K562 (cell line): ENCODE results near the gene RARRES2. TPM values are rescaled to one million over a fixed set of nuclear protein-coding genes. Genes with fewer than 3 reads are reported as not detected.

Source experiments
- ATAC-seq: fragments of 200-7000 bp; cut with Tn5 transposase; 3 replicates; pipeline ENCODE4 v1.9.1; 2020; ENCODE audit warnings: moderate library complexity
- BruUV-seq: library from RNA; stranded (reverse); fragments of 400-500 nt; replicated peaks from 2 replicates; lab custom pipeline; 2021; lab: Mats Ljungman, UMichigan
- CTCF ChIA-PET: fragments of 300-600 bp; formaldehyde crosslinking; extraction: SDS; loops from one replicate; lab custom pipeline; 2021; ENCODE audit warnings: low intra/inter-chr PET ratio; lab: Yijun Ruan, JAX
- POLR2A ChIA-PET: fragments of 300-600, 350-650 bp; sonication (Branson Sonifier 250); formaldehyde crosslinking; extraction: SDS; loops from one replicate; lab custom pipeline; 2021; ENCODE audit warnings: antibody characterized with exemption, inconsistent platforms; lab: Yijun Ruan, JAX
- DNase-seq, 4 experiments: peaks; one replicate each; pipeline versions ENCODE4 v3.0.0 to v3.0.0-alpha.2; 2011 to 2018; ENCODE audit warnings: low spot score in 3 of 4, mixed read lengths in 3 of 4; ENCODE audit errors: extremely low read depth in 1 of 4
- FAIRE-seq: peaks from 2 replicates; lab custom pipeline; 2011; peaks lifted over from hg19 to GRCh38; lab: Jason Lieb, UNC
- H2AFZ ChIP-seq: 2 replicates; pipeline ENCODE4 v1.6.0; 2011; ENCODE audit warnings: low read depth, low read length, control low read depth, inconsistent platforms
- H3K27ac ChIP-seq: fragments of 200-600 bp; 3 replicates; pipeline ENCODE4 v1.8.0; 2011; ENCODE audit warnings: low read depth, mild to moderate bottlenecking, control low read depth, inconsistent platforms, low read length, moderate library complexity, mixed read lengths; ENCODE audit errors: extremely low read depth
- H3K27me3 ChIP-seq, 2 experiments: fragments of 300-600 bp in 1 of 2; 2 replicates in 1 of 2; 3 replicates in 1 of 2; pipeline versions ENCODE4 v1.6.0 to v1.8.0; 2011; ENCODE audit warnings: inconsistent platforms in 2 of 2, low read length in 2 of 2, mild to moderate bottlenecking in 1 of 2, mixed read lengths in 1 of 2, moderate library complexity in 1 of 2; ENCODE audit not compliant: control insufficient read depth in 2 of 2, insufficient read depth in 2 of 2
- H3K36me3 ChIP-seq: fragments of 300-600 bp; 3 replicates; pipeline ENCODE4 v1.8.0; 2011; ENCODE audit warnings: mild to moderate bottlenecking, low read length, inconsistent platforms; ENCODE audit not compliant: control insufficient read depth, insufficient read depth
- H3K4me1 ChIP-seq, 2 experiments: fragments of 200-600 bp in 1 of 2; replicated peaks in 1 of 2; 2 replicates in 1 of 2; 3 replicates in 1 of 2; pipeline versions ENCODE4 v1.5.1 to v1.8.0; 2011; ENCODE audit warnings: inconsistent platforms in 2 of 2, low read length in 2 of 2, mild to moderate bottlenecking in 1 of 2, mixed read lengths in 1 of 2, moderate library complexity in 1 of 2; ENCODE audit not compliant: control insufficient read depth in 2 of 2, insufficient read depth in 2 of 2
- H3K4me2 ChIP-seq: 2 replicates; pipeline ENCODE4 v1.6.1; 2011; ENCODE audit warnings: low read length, control low read depth, inconsistent platforms, mixed read lengths; ENCODE audit not compliant: insufficient read depth
- H3K4me3 ChIP-seq: fragments of 200-600 bp; sonication (generic), shearing (Covaris generic); 2 replicates; pipeline ENCODE4 v1.5.1; 2016; ENCODE audit warnings: control low read depth, inconsistent platforms
- H3K79me2 ChIP-seq: fragments of 200-600 bp; 3 replicates; pipeline ENCODE4 v1.8.0; 2011; ENCODE audit warnings: low read length, inconsistent platforms; ENCODE audit not compliant: control insufficient read depth, insufficient read depth
- H3K9ac ChIP-seq, 2 experiments: 2 replicates each; pipeline versions ENCODE4 v1.6.0 to v1.6.1; 2011; ENCODE audit warnings: low read depth in 2 of 2, low read length in 2 of 2, control low read depth in 1 of 2, inconsistent platforms in 1 of 2, mild to moderate bottlenecking in 1 of 2, mixed read lengths in 1 of 2; ENCODE audit not compliant: insufficient read depth in 1 of 2
- H3K9me1 ChIP-seq: one replicate; pipeline ENCODE4 v1.6.0; 2011; ENCODE audit warnings: inconsistent platforms, mild to moderate bottlenecking, low read length, moderate library complexity; ENCODE audit not compliant: control insufficient read depth, insufficient read depth
- H3K9me3 ChIP-seq: replicated peaks from 2 replicates; pipeline ENCODE4 v1.5.1; 2011; ENCODE audit warnings: low read depth, low read length, inconsistent platforms; ENCODE audit not compliant: control insufficient read depth, insufficient read depth
- H4K20me1 ChIP-seq: replicated peaks from 2 replicates; pipeline ENCODE4 v1.6.1; 2011; ENCODE audit warnings: low read length, inconsistent platforms, mixed read lengths; ENCODE audit not compliant: control insufficient read depth, insufficient read depth
- CHD7 ChIP-seq: fragments of 200-600 bp; sonication (generic); IDR thresholded peaks from one replicate; pipeline ENCODE4 v1.6.1; 2012; ENCODE audit warnings: mild to moderate bottlenecking, low read depth, low read length, inconsistent platforms
- ZNF717 ChIP-seq: fragments of 250-450 bp; sonication (Bioruptor Pico); IDR thresholded peaks from 2 replicates; pipeline ENCODE4 v1.5.0; 2021
- WGBS: fragments of 100-300 bp; shearing (Covaris generic); methylation state at CpG from one replicate; pipeline ENCODE4 v1.1.6; 2016; ENCODE audit warnings: low coverage, mixed read lengths; ENCODE audit not compliant: insufficient coverage; ENCODE audit errors: missing lambda C conversion rate; 5-methylcytosine and 5-hydroxymethylcytosine counted together
- in situ Hi-C: fragments of 300-500 bp; cut with MboI; formaldehyde crosslinking; loops from 4 replicates; pipeline ENCODE4 v1.15.0; 2018; ENCODE audit warnings: inconsistent platforms, mixed read lengths
- intact Hi-C: fragments of 100-400 bp; cut with micrococcal nuclease; formaldehyde crosslinking; loops from 2 replicates; pipeline ENCODE4 v1.14.2; 2022
- polyA plus RNA-seq, 8 experiments: library from polyadenylated mRNA; depleted of rRNA in 4 of 8; stranded (reverse) in 5 of 8; unstranded in 3 of 8; fragments of >200 nt; fragmentation: Nextera tagmentation in 2 of 8; fragmentation: Illumina TruSeq in 1 of 8; extraction: Ambion mirVana in 2 of 8; extraction: Trizol in 1 of 8; gene quantifications; 2 replicates each; pipeline versions ENCODE4 v1.2.1 to v1.2.3, GENCODE V29; 2011 to 2014; ENCODE audit warnings: inconsistent platforms in 1 of 8, missing spikeins in 1 of 8
- total RNA-seq, 7 experiments: library from RNA; depleted of rRNA in 6 of 7; stranded (reverse); fragments of >200 nt in 6 of 7; fragmentation: Illumina TruSeq in 2 of 7; extraction: Trizol in 2 of 7; gene quantifications; 2 replicates each; pipeline versions ENCODE4 v1.2.1 to v1.2.3, GENCODE V29; 2011 to 2021; ENCODE audit warnings: low replicate concordance in 1 of 7

Gene RARRES2
- total and polyA plus RNA-seq, 9 of the 15 experiments (the other 6 are each of a cell fraction or from before 2014, with no cell fraction given) = 0.11 to 1.7 (median 0.23) TPM; not detected in 6

GRCh38 chr7:150377635-150378034 is 36.2 kb upstream of the RARRES2 start:
- CTCF ChIA-PET = no interaction called here
- H3K4me1 ChIP-seq = peaks cover 44 to 57% of the 10 kb centered on the region in 2 experiments
- no peaks in the 10 kb centered on the region for H3K27me3 ChIP-seq

More at GRCh38 chr7:150377635-150378034, 36.2 kb upstream of the RARRES2 start:
- Histone ChIP-seq H3K79me2 (peaks cover 61% of the 10 kb centered on the region), H3K9me1 (peaks cover 5% of the 10 kb centered on the region), H3K27ac (no peak overlapping the region), H3K4me2 (no peak overlapping the region), H4K20me1 (peaks cover 12% of the 10 kb centered on the region), H3K36me3 (peaks cover 29% of the 10 kb centered on the region; the same call in 2 of the 3 replicates), H3K9ac (no peak overlapping the region), H2AFZ (no peak overlapping the region), H3K9me3 (no peaks in the 10 kb centered on the region), H3K4me3 (no peak overlapping the region)
- POLR2A ChIA-PET = interaction anchor here (0.7 to 2.1 kb wide), 7 partner anchors 8 to 617 kb away, joined by 4 to 30 read pairs (median 6); partner anchors contain the start of gene REPIN1
- intact Hi-C loops (loop anchor here (2.0 kb wide), 3 partner anchors 21 to 663 kb away; a partner anchor contains a TSS), in situ Hi-C loops (no loop called here)
- ATAC-seq (no peak), FAIRE-seq (no peak), DNase-seq (no peak)
- no TSS peak for BruUV-seq
- WGBS = 49% methylated on average over 4 of the region's 4 CpGs
- TF ChIP-seq CHD7 (peak; percentile 23), ZNF717 (CRISPR knock-in tag) (no peak)
